GM21515 (cell line): Measurements from ENCODE around the gene RPTN.
A peak's percentile ranks its signal among the peaks of the same experiment; 100 is the strongest.
"Not testable (repeated sequence)": the region's sequence is repeated elsewhere in the genome, so short reads cannot be mapped to it uniquely, and the experiment has no call there.

Experiments
- ATAC-seq: cut with Tn5 transposase; IDR thresholded peaks from one replicate; pipeline ENCODE4 v1.9.1; 2021; ENCODE audit not compliant: unreplicated experiment

The RPTN gene

GRCh38 chr1:152166966-152167365 is 7.9 kb upstream of the RPTN start:
- no peak for ATAC-seq

DNA sequence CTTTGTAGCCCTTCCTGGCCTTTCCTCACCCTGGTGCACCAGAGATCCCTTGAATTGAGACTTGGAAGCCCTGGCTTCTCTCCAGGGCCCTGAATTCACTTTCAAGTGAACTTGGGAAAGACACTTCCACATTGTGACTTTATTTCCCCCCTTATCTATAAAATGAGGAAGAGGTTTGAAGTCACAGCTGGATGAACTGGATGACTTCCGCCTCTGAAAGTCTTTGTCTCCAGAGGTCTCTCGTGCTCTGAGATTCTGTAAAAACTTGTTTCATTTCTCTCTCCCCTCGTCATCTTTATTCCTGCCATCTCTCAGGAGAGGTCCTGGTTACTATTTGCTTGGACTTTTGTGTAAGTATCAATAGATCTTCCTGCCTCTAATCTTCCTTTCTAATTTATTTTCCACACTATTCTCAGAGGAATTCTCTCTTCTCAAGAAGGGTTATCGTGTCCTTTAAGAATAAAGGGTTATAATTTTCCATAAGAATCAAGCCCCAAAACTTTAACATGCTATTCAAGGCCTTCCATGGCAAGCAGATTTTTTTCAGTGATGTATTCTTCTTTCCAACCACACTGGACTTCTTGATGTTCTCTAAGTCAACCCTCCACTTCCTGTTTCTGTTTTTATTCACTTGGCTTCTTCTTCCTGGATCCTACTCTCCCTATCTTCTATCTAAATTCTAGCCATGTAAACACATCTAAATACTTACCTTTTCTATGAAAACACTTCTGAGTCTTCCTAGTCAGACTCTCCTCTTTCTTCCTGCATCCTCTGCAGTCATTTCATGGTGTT is 6.5 kb upstream of the RPTN start:
- ATAC-seq, result no peak

- ATAC-seq, result no peak
These were observed 5.6 kb upstream of the RPTN start for GRCh38 chr1:152164517-152165136.

- no peak for ATAC-seq
These were observed 3.9 kb upstream of the RPTN start for GRCh38 chr1:152162792-152163463.

DNA sequence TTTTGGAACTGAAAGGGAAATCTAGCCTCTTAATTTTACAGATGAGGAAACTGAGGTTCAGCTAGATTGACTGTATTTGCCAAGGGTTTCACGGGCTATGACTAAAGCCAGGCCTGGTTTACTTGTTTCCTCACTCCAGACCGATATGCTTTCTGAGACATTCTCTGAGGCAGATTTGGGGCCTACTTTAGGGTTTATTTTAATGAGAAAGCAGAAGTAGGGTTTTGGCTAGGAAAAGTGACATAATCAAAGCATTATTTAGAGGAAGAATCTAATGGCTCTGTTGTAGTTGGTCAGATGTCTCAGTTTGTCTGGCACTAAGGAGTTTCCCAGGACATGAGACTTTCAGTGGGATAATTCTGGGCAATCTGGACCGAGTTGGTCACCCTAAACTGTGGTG is 1.5 kb upstream of the RPTN start:
- ATAC-seq, result no peak

- no peak for ATAC-seq
These were observed 5.0 kb downstream of the RPTN start for GRCh38 chr1:152153996-152154395.

GRCh38 chr1:152151646-152152045 is 7.4 kb downstream of the RPTN start:
- no peak for ATAC-seq

DNA sequence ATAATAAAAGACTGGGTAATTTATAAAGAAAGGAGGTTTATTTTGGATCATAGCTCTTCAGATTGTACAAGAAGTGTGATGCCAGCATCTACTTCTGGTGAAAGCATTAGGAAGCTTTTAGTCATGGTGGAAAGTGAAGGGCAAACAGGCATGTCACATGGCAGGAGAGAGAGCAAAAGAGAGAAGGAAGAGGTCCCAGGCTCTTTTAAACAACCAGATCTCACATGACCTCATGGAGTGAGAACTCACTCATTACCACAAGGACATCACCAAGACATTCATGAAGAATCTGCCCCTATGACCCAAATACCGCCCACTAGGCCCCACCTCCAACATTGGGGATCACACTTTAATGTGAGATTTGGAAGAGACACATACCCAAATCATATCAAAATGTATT is 10.0 kb downstream of the RPTN start:
- ATAC-seq, result no peak

- no peak for ATAC-seq
These were observed 11.0 kb downstream of the RPTN start for GRCh38 chr1:152148051-152148450.

- no peak for ATAC-seq
These were observed 13.3 kb downstream of the RPTN start for GRCh38 chr1:152145769-152146168.

DNA sequence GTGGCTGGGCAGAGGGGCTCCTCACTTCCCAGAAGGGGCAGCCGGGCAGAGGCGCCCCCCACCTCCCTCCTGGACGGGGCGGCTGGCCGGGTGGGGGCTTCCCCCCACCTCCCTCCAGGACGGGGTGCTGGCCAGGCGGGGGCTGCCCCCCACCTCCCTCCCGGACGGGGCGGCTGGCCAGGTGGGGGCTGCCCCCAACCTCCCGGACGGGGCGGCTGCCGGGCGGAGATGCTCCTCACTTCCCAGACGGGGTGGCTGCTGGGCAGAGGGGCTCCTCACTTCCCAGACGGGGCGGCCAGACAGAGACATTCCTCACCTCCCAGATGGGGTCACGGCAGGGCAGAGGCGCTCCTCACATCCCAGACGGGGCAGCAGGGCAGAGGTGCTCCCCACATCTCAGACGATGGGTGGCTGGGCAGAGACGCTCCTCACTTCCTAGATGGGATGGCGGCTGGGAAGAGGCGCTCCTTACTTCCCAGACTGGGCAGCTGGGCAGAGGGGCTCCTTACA is 14.3 kb downstream of the RPTN start:
- ATAC-seq, result not testable (repeated sequence)

DNA sequence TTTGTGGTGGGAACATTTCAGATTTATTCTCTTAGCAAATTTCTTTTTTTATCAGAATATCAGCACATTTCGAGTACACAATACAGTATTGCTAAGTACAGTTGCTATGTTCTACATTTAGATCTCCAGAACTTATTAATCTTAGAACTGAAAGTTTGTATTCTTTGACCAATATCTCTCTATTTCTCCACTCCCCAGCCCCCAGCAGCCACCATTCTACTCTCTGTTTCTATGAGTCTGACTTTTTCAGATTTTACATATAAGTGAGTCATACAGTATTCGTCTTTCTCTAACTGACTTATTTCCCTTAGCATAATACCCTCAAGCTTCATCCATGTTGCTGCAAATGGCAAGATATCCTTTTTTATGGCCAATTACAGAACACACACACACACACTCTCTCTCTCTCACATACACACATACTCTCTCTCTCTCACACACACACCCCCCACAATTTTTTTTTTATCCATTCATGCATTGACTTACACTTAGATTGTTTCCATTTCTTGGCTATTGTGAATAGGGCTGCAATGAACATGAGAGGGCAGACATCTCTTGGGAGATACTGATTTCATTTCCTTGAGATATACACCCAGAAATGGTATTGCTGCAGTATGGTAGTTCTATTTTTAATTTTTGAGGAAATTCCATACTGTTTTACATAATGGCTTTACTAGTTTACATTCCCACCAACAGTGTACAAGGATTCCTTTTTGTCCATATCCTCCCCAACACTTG is 15.7 kb downstream of the RPTN start:
- ATAC-seq, result peak; percentile 81

DNA sequence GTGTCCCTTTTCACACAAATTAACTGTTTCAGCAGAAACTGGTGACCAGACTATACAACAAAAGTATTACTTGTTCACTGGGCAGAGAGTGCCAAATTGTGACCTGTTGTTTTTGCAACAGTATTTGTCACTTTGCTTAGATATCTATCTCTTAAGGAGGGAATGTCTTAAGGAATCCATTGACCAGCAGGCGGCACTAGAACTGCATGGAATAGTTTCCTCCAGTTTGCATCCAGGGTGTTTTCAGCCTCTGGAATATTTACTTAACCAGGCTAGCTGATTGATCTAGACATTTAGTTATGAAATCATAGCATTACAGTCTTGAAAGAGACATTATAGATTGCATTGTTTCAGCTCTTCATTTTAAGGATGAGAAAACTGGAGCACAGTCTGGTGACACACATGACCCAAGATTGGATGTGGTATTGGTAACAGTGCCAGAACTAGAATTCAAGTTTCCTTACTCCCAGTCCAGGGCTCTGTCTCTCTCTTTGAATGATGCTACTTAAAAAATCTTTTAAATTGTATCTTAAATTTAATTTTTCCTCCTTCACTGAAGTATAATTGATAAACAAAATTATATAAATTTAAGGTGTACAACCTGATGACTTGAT is 16.9 kb downstream of the RPTN start:
- ATAC-seq, result no peak

DNA sequence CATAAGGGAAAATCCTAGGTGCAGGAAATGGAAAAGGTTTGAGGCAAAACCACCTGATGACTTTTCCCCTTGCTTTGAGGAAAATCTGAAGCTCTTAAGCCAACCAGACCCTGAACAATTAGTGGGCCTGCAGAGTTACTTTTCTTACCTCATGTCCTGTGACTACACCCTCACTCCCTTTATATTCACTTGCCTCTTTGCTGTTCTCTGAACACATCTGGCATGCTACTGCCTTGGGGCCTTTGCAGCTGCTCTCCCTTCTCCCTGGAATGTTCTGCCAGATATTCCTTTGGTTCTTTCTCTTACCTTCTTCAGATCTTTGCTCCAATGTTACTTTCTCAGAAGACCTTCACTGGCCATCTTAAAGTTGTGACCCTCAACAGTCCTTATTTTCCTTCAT is 21.8 kb downstream of the RPTN start:
- ATAC-seq, result no peak

DNA sequence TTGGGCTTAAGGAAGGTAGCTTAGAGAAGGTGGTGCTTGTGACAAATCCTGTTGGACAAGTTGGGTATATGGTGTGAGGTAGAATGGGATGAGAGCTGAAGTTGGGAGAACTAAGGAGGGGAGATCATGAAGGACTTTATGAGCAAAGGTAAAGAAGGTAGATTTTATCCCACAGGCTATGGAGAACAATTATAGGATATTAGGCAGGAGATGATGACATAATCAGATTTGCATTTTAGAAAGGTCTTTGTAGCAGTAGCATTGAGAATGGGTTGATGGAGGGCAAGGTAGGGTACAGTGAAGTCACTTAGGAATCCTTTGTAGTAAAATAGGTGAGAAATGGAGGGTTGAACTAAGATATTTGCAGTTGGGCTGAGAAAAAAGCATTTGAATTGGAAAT is 28.8 kb downstream of the RPTN start:
- ATAC-seq, result no peak

- no peak for ATAC-seq
These were observed 31.4 kb downstream of the RPTN start for GRCh38 chr1:152127673-152128072.

DNA sequence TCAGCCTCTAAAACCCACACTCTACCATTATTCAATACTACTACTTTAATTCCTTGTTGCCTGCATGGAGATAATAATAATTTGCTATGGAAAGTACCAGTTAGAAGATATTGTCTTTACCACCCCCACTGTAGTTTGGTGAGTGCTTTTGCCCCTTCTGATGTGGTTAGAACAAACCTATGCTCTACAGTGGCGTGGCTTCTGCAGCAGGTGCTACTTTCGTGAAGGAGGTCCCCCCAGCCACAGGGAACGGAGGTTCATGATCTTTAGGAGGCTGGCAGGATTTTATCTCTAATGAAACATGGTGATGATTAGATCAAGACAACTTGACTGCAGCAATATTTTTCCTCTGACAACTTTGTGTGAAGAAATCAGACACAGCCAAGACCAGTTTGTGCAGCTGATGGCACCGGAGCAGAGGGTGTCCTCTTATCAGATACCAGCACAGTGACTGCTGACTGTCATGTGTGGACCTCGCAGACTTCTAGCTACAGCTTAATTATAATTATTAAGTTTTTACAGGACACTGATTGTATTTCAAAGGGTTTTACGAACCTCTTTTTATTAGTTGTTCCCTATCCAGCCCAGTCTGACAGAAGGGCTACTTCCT is 33.1 kb downstream of the RPTN start:
- no peak for ATAC-seq

GRCh38 chr1:152118915-152119314 is 40.1 kb downstream of the RPTN start:
- no peak for ATAC-seq

- ATAC-seq, result no peak
These were observed 43.7 kb downstream of the RPTN start, which contains the start of gene TCHH for GRCh38 chr1:152115344-152115743. TCHH (minus strand) TSS chr1:152115444; CDS start chr1:152114080, 1,364 bp downstream.

DNA sequence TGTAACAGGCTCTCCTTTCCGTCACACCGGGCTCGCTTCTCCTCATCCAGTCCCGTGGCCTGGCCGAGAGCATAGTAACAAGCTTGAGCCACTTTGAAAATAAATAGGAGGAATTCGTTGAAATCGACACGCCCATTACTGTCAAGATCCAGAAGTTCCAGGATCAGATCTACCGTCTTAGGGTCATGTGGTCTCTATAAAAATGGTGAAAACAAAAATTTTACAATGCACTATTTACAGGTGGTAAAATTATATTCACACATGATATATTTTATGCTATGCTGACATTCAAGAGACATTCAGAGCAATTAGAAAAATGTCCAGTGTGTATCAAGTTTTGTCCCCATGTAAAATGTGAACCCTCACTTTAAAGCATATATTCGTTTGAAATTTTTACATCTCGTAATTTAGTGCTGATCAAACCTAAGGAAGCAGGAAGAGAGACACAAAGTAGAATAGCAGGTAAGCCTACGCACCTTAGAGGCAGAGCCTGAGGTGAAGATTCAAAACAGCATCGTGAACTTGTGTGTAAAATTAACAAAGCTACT is 46.1 kb downstream of the RPTN start:
- no peak for ATAC-seq
